G401 (cell line): ENCODE measurements around the gene PTPRA. TPM values are rescaled to one million over a fixed set of nuclear protein-coding genes. Genes with fewer than 3 reads are reported as not detected.
"Not testable (repeated sequence)": the region's sequence is repeated elsewhere in the genome, so short reads cannot be mapped to it uniquely, and the experiment has no call there.

Experiments
- DNase-seq: peaks from one replicate; pipeline ENCODE4 v3.0.0-alpha.2; 2015; ENCODE audit warnings: low spot score
- in situ Hi-C: cut with HindIII; loops from 2 replicates; pipeline ENCODE4 v1.10.0; 2016; ENCODE audit warnings: low sequenced_read_pairs, mixed read lengths
- total RNA-seq: library from RNA; depleted of rRNA; stranded (reverse); fragments of >200 nt; shearing (Covaris generic); gene quantifications from 2 replicates; pipeline ENCODE4 v1.2.3, GENCODE V29; 2014

PTPRA gene
- total RNA-seq, 1 experiment from 2014 or later = 83.7 TPM

DNA sequence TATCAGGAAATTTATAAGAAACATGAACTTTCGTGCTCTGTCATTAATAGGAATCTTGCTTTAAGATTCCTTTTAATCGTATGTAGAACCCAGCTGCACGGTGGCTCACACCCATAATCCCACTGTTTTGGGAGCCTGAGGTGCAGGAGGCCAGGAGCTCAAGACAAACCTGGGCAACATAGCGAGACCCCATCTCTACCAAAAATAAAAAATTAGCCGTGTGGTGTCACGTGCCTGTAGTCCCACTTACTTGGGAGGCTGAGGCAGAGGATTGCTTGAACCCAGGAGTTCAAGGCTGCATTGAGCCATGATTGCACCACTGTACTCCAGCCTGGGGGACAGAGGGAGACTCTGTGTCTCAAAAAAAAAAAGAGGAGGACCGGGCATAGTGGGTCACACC is 7.4 kb downstream of the PTPRA start:
- in situ Hi-C loops = no loop called here
- DNase-seq = no peak

DNA sequence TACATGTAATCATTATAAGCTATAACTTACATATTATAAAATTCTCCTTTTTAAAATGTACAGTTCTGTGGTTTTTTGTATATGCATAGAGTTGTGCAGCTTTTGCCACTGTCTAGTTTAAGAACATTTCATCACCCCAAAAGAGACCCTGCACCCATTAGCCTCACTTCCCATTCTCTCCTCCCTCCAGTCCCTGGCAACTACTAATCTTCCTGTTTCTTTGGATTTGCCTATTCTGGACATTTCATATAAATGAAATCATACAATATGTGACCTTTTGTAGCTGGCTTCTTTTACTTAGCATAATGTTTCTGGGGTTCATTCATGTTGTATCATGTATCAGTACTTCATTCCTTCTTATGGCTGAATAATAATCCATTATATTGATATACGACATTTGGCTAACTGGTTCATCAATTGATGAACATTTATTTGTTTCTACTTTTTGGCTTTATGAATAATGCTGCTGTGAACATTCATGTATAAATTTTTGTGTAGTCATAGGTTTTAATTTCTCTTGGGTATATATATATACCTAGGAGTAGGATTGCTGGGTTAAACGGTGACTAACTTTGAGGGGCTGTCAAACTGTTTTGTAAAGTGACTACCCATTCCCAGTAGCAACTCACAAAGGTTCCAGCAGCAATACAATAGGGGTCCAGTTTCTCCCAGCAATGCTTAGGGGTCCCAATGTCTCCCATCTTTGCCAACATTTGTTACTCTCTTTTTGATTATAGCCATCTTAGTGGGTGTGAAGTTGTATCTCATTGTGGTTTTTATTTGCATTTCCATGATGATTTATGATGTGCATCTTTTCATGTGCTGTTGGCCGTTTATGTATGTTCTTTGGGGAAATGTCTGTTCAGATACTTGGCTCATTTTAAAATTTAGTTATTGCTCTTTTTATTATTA is 10.7 kb downstream of the PTPRA start:
- in situ Hi-C loops = no loop called here
- DNase-seq = no peak

DNA sequence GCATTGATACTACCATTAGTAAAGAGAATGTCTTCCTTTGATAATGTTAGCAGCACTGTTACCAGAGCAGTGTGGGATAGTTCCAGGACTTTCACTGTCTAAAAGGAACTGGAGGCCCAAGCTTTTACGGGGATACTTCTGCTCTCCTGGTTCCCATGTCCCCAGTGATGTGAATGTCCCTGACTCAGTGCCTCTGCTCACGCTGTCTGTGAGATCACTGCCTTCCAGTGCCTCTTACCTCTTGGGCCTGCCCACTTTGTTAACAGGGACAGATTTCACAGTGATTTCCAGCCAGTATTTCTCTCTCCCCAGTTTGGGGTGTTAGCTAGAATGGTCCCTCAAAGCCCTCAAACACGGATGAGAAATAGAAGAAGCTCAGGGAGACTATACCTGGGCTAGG is 14.4 kb downstream of the PTPRA start:
- in situ Hi-C loops = no loop called here

GRCh38 chr20:2888224-2888955 is 15.1 kb downstream of the PTPRA start:
- DNase-seq = no peak
- in situ Hi-C loops = no loop called here

More for the DNA sequence above, 14.4 kb downstream of the PTPRA start:
- no peak for DNase-seq

GRCh38 chr20:2889209-2889608 is 15.9 kb downstream of the PTPRA start:
- no peak for DNase-seq
- in situ Hi-C loops = no loop called here

GRCh38 chr20:2889797-2890196 is 16.5 kb downstream of the PTPRA start:
- in situ Hi-C loops = no loop called here
- no peak for DNase-seq

DNA sequence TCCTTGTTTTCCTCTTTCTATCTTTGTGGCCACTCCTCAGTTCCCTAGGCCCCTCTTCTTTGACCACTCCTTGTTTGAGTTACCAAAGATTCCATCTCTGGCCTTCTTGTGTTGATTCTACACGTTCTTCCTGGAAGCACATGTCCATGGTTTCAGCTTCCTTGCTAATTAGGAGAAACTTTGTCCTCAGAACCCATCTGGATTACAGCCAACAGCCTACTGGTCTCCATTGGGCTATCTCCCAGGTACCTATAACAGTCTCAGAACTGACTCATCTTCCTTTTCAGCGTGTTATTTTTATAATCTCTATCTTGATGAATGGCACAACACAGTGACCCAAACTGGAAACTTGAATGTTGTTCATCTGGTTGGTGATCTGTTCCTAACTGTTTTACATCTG is 17.5 kb downstream of the PTPRA start:
- DNase-seq = no peak
- in situ Hi-C loops = no loop called here

DNA sequence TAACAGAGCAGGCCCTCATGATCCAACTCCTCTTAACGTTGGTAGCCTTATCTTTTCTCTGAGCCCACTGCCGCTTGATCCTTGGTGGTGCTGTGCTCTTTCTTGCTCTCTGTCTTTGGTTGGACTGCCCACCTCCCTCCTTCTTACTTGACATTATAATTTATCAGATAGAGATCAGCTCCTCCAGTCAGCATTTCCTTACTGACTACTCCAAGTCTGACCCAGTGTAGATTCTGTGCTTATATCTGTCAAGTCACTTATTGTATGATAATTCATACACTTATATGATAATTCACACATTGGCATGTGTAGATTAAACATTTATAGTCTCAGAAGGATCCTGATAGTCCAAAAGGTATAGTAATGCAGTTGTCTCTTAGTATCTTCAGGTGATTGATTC is 18.1 kb downstream of the PTPRA start:
- in situ Hi-C loops = no loop called here
- no peak for DNase-seq

GRCh38 chr20:2892376-2892775 is 19.1 kb downstream of the PTPRA start:
- DNase-seq = no peak

GRCh38 chr20:2894221-2894620 is 20.9 kb downstream of the PTPRA start:
- in situ Hi-C loops = no loop called here
- DNase-seq = no peak

More at GRCh38 chr20:2892376-2892775, 19.1 kb downstream of the PTPRA start:
- in situ Hi-C loops = no loop called here

- in situ Hi-C loops, DNase-seq: not testable (repeated sequence)
Measured at GRCh38 chr20:2895154-2895553, 21.9 kb downstream of the PTPRA start.

DNA sequence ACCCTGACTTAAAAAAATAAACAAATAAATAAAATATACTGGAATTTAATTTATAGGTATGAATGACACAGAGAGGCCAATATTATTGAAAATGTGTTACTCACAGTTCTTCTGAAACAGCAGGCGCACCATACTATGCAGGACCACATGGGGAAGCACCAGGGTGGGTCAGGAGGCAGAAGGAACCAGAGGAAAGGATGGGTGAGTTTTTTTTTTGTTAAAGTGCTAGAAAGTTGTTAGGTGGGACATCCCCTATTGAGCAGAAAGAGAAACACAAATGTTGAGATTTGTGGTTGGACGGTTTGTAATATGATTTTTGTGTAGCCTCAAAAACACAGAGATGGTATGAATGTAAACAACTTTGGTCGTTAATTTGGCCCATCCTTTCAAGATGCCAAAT is 26.0 kb downstream of the PTPRA start:
- DNase-seq = no peak
- in situ Hi-C loops = no loop called here

GRCh38 chr20:2900845-2901592 is 27.7 kb downstream of the PTPRA start:
- in situ Hi-C loops = no loop called here
- DNase-seq = no peak

DNA sequence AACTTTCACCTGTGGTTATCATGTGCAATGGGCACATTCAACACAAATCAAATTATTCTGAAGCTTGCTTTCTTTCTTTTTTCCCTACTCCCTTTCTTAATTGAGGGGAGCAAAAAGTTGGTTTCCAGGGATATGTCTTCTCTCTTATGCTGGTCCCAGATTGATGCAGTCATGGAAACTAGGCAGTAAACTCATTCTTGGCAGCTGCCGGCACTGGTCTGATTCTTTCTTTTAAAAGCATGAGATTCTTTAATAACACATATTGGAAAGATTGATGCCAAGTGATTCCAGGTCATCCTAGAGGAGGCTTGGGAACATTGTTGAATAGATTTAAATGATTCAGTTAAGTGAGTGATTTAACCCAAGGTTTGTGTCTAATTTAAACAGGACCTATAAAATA is 29.0 kb downstream of the PTPRA start:
- in situ Hi-C loops = no loop called here
- DNase-seq = no peak

- in situ Hi-C loops = no loop called here
- no peak for DNase-seq
Measured at GRCh38 chr20:2902818-2903217, 29.5 kb downstream of the PTPRA start.

DNA sequence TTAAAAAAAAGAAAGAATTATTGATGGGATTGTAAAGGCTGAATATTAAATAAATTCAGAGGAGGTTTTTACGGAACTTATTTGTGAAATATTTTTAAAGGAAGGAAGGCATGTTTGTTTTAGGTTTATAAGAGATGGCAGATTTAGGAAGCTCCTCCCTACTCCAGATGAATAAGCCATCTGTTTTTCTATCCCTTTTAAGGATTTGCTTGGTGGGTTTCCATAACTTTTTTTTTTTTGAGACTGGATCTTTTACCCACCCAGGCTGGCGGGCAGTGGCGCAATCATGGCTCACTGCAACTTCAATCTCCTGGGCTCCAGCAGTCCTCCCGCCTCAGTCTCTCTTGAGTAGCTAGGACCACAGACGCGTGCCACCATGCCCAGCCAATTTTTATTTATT is 30.4 kb downstream of the PTPRA start:
- in situ Hi-C loops = no loop called here
- no peak for DNase-seq

- in situ Hi-C loops = no loop called here
- no peak for DNase-seq
Measured at GRCh38 chr20:2907519-2907918, 34.2 kb downstream of the PTPRA start.

GRCh38 chr20:2909953-2910352 is 36.7 kb downstream of the PTPRA start:
- in situ Hi-C loops = no loop called here
- no peak for DNase-seq

GRCh38 chr20:2911200-2911599 is 37.9 kb downstream of the PTPRA start:
- DNase-seq = no peak
- in situ Hi-C loops = no loop called here

GRCh38 chr20:2914160-2914559 is 40.9 kb downstream of the PTPRA start:
- peak; percentile 54 for DNase-seq
- in situ Hi-C loops = no loop called here
